NK-92 (cell line): ENCODE results near the gene WWP2.
"Not testable (repeated sequence)": the region's sequence is repeated elsewhere in the genome, so short reads cannot be mapped to it uniquely, and the experiment has no call there.

Experiments
- DNase-seq: peaks from one replicate; lab custom pipeline; 2025; ENCODE audit not compliant: unreplicated experiment; lab: John Stamatoyannopoulos, UW

Gene WWP2

DNA sequence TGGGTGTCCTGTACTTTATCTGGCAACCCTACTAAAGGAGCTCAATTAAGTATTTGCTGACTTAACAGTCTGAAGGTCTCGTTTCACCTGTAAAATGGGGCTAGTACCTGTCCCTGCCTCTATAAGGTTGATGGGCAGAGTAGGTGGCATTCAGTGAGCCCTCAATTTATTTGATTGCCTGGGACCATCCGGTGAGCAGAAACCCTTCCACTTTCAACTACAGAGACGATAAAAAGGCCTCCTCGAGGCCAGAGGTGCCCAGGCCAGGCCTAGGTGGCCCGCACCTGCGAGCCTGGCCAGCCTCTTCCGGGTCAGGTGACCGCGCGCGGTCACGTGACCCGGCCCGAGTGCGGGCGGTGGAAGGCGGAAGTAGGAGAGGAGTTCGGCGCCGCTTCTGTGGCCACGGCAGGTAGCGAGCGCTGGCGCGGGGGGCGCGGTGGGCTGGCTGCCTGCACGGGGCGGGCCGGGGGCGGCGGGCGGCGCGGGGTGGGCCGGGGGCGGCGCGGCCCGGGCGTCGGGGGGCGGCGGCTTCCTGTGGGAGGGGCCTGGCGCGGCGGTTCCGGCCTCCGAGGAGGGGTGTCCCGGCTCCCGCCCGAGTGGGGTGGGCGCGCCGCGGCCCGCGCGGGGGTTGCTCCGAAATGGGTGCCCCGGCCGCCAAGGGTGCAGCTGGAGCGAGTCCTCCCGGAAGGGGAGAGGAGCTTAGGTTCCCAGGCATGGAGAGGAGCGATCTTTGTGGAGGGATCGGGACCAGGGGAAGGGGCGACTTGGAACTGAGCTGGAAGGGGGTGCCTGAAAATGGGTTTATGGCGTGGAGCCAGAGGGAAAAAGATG lies at the start of gene WWP2:
Gene WWP2, plus strand, starts transcription at position 350 of the 831 bp plus-strand sequence. CDS start 24,679 bp downstream, outside the sequence.
- DNase-seq: no peak

DNA sequence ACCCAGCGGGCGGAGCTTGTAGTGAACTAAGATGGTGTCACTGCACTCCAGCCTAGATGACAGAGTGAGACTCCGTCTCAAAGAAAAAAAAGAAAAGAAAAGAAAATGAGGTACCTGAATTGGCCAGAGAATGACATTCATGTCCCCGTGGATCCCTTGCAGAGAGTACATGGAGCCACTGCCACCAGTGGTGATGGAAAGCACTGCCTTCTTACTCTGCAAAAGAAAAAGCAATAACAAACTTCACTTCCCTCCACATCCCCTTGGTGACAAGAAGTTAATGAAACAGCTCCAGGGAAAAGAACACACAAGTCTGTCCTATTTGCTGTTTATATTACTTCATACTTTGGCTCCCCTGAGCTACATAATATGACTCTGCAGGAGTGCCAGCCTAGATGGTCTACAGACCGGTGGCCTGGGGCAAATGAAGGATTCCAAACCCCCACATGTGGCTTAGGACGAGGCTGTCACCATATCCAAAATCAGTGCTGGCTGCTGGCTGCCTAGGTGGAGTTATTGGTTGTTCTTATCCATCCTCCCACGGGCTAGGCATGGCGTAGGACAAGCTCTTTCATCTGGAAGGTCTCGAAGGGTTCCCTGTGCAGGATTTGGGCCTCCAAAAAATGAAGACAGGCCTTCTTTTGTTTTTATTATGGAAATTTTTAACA lies 49.1 kb upstream of the WWP2 start:
- DNase-seq: no peak

DNA sequence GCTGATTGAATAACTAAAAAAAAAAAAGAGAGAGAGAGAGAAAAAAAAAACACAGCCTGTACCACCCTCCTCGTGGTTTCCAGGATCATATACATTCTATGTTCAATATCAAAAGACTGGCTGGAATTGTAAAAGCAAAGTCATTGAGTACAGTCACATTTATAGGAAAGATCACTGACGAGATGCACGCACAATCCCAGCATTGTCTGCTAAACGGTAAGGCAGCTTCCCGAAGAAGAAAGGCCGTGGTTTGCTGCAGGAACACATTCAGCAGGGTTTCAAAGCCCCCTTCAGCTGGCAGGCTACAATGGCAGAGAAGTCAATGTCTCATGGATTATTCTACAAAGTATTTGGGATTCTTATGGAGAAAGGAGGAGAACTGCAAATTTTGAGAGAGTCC lies 45.1 kb upstream of the WWP2 start:
- DNase-seq: no peak

DNA sequence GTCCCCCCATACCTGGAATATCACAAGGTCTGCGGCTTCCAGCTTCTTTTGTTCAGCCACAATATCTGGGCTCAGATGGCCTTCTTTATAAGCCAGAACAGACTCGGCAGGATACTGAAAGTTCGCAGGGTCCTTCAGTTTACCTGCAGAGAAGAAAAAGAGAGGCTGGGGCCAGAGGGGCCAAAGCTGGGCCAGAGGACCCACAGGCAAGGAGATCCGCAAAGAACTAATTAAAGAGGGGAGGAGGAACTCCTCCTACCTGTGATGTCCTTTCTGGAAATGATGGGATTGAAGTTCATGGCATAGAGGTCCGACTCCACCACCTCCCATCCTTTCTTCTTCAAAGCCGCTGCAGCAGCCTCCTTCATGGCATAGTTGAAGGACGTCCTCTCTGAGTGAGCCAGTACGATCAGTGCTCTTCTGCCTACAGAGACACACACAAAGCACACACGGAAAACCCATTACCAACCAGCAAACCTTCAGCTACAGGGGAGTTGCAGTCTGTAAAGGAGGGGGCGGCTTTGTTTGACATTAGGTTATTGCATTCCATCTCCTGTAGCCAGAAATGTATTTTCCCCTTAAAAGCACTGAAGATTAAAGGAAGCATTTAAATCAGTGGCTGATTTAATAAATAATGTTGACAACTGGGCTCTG lies 43.9 kb upstream of the WWP2 start:
- DNase-seq: no peak

DNA sequence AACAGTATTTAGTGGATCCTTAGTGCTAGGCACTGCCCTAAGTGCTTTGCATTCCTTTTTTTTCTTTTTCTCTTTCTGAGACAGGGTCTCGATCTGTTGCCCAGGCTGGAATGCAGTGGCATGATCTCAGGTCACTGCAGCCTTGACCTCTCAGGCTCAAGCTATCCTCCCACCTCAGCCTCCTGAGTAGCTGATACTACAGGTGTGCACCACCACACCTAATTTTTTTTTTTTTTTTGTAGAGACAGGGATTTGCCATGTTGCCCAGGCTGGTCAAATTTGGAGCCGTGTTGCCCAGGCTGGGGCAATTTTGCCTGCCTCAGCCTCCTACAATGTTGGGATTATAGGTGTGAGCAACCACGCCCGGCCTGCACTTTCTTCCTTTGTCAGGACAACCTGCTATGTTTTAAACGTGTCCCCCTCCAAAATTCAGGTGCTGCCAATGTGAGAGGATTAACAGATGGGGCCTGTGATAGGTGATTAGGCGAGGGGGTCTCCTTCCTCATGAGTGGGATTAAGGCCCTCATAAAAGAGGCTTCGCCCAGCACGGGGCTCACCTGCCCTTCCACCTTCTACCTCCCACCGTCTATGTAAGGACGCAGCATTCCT lies 41.2 kb upstream of the WWP2 start:
- no peak for DNase-seq

DNA sequence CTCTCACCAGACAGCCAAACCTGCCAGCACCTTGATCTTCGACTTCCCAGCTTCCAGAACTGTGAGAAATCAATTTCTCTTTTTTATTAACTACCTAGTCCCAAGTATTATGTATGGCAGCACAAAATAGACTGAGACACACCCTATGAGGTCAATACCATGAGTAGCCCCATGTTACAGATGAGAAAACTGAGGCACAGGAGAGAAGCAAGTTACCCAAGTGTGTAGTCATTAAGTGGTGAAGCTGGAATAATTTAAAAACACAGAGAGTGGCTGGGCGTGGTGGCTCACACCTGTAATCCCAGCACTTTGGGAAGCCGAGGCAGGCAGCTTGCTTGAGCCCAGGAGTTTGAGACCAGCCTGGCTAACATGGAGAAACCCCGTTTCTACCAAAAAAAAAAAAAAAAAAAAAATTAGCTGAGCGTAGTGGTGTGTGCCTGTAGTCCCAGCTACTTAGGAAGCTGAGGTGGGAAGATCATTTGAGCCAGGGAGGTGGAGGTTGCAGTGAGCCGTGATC lies 40.6 kb upstream of the WWP2 start:
- DNase-seq: no peak

DNA sequence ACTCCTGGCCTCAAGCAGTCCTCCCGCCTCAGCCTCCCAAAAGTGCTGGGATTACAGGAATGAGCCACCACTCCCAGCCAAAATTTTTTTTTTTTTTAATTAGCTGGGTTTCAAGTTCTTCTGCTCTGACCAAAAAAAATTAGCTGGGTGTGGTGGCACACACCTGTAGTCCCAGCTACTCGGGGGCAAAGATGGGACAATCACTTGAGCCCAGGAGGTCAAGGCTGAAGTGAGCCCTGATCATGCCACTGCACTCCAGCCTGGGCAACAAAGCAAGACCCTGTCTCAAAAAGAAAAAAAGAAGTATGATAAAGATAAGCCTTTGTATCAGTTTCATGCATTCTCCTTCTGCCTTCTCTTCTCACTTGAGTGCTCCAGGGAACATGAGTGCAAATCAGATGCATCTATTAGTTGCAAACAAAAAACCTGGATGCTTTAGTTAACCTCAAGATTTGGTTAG lies 37.7 kb upstream of the WWP2 start:
- no peak for DNase-seq

DNA sequence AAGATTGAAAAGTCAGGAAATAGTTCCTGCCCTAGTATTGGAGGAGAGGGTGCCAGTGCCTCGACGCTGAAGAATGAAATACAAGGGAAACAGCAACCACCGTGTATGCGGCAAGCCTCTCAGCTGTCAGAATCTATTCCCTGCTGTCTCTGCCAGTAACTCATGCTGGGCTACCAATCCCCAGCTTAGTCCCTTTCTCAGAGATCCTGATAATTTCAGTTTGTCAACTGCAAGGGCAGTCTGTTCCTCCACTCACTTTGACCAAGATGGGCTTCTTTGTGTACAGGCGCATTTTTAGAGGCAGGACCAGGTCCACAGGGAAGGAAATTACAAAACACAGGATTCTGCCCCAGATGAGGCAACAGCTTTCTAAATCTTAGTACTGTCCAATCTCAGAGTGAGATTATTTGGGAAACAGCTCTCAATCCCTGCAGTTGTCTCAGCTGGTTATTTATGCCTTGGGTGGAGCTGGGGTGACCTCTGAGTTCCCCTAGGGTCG lies 37.1 kb upstream of the WWP2 start:
- DNase-seq: no peak

DNA sequence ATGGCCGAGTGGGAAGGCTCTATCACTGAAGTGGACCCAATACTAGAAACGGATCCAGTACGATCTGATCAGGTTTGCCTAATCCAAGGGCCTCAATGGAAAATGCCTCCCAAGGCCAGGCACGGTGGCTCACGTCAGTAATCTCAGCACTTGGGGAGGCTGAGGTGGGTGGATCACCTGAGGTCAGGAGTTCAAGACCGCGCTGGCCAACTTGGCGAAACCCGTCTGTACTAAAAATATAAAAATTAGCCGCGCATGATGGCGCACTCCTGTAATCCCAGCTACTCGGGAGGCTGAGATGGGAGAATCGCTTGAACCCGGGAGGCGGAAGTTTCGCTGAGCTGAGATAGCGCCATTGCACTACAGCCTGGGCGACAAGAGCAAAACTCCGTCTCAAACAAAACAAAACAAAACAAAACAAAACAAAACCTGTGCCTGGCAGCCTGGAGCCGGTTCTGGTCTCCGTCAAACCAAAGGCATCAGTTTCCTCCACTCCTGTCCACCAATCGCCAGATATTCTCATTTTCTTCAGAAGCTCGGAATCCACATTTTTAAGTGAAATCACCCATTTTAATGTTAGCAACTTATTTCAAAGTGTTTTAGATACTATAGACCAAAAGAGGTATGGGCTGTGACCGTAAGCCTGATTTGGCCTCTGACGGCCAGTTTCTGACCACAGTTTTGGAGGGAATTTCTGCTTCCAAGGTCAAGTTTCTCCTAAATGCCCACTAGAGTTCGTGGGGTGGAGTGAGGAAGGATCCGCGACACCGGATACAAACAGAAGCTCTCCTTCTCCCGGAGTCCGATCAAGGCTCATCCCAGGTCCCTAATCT lies 36.4 kb upstream of the WWP2 start:
- DNase-seq: no peak

DNA sequence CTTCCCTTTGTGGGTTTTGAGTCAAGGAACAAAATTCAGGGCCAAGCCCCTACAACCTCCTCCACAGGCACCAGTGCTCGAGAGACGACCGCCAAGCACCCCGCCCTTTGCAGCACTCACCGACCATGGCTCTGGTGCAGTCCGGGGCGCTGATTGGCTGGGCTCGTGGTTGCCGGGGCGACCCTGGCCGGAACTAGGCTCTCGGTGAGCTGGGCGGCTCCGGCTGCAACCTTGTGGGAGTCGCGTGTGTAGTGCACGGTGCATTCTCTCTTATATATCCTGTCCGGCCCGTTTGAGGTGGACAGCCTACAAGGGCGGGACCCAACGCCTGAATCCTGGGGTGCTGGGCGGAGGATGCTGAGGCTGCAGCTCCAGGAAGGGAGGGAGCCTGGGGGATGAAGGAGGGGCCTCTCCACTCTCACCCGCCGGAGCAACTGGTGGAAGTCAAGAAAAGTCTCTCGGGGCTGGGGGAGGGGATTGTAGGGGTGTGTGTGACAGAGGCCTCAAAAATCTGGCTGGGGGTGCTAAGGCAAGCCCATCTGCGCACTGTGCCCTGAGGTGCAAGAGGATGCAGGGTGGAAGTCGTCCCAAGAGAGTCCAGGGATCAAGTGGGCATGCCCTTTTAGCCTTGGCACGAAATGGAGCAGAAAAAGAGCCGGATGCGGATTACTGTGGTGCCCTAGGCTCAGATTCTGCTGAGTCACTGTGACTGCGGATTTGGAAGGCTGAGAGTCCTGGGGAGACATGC lies 35.6 kb upstream of the WWP2 start, which contains the start of gene NQO1:
Gene NQO1, minus strand, starts transcription at position 248 of the 748 bp plus-strand sequence. Its CDS starts 121 bp downstream, at position 127.
- no peak for DNase-seq

DNA sequence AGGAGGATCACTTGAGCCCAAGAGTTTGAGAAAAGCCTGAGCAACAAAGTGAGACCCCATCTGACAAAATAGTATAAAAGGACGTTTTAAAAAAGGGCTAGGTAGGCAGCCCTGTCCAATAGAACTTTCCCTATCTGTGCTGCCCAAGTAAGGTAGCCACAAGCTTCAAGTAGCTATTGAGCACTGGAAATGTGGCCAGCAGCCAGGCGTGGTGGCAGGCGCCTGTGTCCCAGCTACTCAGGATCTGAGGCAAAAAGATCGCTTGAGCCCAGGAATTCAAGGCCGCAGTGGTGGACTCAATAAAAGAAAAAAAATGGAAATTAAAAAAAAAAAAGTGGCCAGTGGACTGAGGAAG lies 34.2 kb upstream of the WWP2 start:
- no peak for DNase-seq

DNA sequence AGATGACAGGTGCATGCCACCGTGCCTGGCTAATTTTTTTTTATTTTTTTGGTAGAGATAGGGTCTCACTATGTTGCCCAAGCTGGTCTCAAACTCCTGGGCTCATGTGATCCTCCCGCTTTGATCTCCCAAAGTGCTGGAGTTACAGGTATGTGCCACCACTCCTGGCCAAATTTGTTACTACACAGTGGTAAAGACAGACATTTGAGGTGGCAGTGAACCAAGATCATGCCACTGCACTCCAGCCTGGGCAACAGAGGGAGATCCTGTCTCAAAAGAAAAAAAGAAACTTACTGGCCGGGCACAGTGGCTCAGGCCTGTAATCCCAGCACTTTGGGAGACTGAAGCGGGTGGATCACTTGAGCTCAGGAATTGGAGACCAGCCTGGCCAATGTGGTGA lies 33.1 kb upstream of the WWP2 start:
- DNase-seq: not testable (repeated sequence)

DNA sequence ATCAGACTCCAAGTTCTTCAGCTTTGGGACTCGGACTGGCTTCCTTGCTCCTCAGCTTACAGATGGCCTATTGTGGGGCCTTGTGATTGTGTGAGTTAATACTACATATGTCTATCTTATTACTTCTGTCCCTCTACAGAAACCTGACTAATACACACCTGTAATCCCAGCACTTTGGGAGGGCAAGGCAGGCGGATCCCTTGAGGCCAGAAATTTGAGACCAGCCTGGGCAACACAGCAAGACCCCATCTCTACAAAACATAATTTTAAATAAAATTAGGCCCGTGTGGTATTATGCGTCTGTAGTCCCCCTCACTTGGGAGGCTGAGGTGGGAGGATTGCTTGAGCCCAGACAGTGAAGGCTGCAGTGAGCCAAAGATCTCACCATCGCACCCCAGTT lies 30.9 kb upstream of the WWP2 start:
- not testable (repeated sequence) for DNase-seq

DNA sequence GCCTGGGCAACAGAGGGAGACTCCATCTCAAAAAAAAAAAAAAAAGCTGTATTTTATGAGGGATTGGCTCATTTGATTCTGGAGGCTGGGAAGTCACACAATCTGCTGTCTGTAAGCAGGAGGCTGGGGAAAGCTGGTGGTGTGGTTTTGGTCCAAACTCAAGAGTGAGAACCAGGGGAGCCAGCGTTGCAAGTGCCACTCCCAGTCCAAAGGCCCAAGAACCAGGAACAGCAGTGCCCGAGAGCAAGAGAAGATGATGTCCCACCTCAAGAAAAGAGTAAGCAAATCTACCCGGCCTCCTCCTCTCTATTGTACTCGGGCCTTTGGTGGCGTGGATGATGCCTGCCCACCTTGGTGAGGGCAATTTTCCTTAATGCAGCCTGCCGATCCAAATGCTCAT lies 30.0 kb upstream of the WWP2 start:
- DNase-seq: no peak

DNA sequence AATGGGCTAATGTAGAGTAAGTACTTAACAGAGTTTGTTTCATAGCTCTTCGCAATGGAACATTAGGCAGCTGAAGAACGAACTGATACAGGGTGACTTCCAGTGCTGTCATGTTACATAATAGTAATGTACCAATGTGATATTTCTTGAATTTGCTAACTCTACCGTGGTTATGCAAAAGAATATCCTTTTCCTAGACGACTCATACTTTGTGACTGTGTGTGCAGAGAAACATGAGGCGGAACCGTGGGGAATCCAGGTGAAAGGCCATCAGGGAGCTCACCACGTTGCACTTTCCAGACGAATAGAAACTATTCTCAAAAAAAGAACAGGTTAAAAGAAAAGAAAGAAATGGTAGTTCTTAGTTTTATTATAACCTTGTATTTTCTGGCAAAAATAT lies 20.6 kb upstream of the WWP2 start:
- no peak for DNase-seq

DNA sequence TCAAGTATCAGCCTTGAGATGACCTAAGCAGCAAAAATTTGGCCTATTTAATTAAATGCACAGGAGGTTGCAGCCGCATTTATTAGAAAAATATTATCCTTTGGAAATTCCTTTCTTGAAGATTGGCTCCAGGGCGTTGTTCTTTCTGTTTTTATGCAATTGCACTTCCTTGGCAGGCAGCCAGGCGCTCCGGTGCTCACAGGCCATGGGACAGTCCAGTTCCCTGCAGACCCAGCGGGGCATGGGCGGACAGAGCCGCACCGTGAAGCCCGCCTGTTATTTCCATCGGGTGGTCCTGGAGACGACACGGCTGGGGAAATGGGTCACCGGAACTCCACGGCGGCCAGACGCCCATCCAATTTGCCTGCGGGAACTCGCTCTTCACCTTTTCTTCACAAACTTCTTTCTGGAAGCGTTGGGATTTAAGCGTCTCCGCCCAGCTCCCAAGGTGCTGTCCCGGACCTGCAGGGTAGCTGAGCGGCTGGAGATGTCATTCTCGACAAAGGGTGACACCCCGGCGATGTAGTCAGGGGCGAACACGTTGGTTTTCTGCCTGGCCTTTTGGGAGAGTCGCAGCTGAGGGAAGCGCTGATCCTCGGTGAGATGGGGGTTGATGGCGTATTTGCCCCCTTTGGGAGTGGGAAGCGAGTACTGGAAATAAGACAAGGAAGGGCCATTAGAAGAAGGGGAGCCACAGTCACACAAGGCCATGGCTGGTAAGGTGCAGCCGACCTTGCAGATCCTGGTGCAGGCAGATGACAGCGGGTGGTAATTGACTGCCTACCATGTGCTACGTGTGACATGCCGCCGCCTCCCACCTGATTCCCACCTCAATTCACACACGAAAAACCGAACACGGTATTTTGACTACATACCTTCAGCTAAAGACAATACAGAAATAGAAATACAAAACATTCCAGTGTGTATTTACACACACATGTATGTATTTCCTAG lies 19.9 kb upstream of the WWP2 start:
- no peak for DNase-seq

DNA sequence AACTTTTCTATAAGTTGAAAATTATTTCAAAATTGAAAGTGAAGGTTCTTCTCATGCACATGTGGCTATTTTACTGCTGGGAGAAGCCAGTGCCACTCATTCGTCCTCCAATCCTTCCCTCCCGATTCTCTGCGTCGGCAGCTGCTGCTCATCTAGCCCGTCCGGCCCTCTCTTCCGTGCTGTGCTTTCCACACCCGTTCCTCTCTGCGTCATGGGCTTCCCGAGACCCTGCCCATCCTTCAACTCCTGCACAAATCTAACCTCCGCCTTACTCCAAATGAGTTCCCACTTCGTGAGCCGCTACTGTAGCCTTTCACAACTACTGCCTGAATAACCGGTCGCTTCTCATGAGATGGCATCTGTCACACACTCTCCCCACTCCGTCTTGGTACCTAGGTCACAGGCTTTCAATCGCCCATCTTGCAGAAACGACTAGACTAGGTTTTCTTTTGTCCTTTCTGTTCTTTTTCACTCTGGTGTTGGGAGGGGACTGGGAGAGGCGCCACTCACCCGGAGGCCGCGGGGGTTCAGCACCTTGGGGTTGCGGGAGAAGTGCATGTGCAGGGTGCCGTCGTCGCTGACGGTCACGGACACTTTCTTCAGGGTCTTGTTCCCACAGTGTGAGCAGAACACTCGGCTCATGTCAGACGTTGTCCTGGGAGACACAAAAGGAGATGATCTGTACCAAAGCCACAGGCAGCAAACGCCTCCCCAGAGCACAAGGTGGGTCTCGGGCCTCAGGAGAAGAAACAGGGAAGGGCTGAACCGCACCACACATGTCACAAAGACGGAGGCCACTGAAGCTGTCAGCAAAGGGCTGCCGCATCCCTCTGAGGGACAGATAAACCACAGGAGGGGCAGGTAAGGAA lies 17.5 kb upstream of the WWP2 start:
- no peak for DNase-seq
